ENCODE results near the gene BEND6.

GRCh38 chr6:57035549-57035948 is 80.6 kb downstream of the BEND6 start:
- TF ChIP-seq GATA3 (IDR thresholded peaks at IDR 0.05; ENCODE audit: low read depth, low read length) (no peak), GATA2 (IDR thresholded peaks at IDR 0.05; ENCODE audit: low read depth, low read length) (no peak)
